GM06990 (cell line): ENCODE results near the gene MFSD2B.

Experiments
- DNase-seq: peaks from one replicate; pipeline ENCODE4 v3.0.0-alpha.2; 2011; ENCODE audit not compliant: insufficient read length; ENCODE audit errors: extremely low read depth
- H3K27me3 ChIP-seq: replicated peaks from 2 replicates; pipeline ENCODE4 v1.6.0; 2011; ENCODE audit warnings: low read length; ENCODE audit not compliant: control insufficient read depth, insufficient read depth
- H3K36me3 ChIP-seq: 2 replicates; pipeline ENCODE4 v1.5.1; 2011; ENCODE audit warnings: low read length; ENCODE audit not compliant: control insufficient read depth, insufficient read depth
- H3K4me3 ChIP-seq: replicated peaks from 2 replicates; pipeline ENCODE4 v1.5.1; 2011; ENCODE audit warnings: low read depth, mild to moderate bottlenecking, control low read depth, low read length
- TF ChIP-seq, protein P1 (sequence below): IDR thresholded peaks from 2 replicates; pipeline ENCODE4 v1.5.1; 2011; ENCODE audit warnings: low read length, control low read depth, mild to moderate bottlenecking, inconsistent platforms; ENCODE audit not compliant: insufficient read depth, poor library complexity, severe bottlenecking

MFSD2B gene

DNA sequence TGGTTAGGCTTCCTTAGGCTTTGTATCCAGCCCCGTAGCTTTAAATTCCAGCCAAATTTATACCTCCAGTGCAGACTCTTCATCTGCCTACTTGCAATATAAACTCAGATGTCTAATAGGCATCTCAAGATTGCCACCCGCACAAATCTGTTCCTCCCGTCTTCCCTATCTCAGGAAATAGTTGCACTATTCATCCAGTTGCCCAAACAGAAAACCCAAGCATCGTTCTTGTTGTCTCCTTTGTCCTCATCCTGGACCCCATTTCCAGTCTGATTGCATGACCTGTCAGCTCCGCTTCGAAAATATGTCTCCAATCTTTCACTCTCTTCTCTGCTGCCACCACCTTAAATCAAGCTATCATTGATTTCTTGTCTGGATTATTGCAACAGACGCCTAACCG is 41.9 kb downstream of the MFSD2B start:
- DNase-seq, result no peak
- H3K4me3 ChIP-seq, result no peak overlapping the region
- no peaks in the 10 kb centered on the region for H3K36me3 ChIP-seq
- H3K27me3 ChIP-seq, result no peaks in the 10 kb centered on the region
- TF ChIP-seq, protein P1, sequence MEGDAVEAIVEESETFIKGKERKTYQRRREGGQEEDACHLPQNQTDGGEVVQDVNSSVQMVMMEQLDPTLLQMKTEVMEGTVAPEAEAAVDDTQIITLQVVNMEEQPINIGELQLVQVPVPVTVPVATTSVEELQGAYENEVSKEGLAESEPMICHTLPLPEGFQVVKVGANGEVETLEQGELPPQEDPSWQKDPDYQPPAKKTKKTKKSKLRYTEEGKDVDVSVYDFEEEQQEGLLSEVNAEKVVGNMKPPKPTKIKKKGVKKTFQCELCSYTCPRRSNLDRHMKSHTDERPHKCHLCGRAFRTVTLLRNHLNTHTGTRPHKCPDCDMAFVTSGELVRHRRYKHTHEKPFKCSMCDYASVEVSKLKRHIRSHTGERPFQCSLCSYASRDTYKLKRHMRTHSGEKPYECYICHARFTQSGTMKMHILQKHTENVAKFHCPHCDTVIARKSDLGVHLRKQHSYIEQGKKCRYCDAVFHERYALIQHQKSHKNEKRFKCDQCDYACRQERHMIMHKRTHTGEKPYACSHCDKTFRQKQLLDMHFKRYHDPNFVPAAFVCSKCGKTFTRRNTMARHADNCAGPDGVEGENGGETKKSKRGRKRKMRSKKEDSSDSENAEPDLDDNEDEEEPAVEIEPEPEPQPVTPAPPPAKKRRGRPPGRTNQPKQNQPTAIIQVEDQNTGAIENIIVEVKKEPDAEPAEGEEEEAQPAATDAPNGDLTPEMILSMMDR, result no peak

DNA sequence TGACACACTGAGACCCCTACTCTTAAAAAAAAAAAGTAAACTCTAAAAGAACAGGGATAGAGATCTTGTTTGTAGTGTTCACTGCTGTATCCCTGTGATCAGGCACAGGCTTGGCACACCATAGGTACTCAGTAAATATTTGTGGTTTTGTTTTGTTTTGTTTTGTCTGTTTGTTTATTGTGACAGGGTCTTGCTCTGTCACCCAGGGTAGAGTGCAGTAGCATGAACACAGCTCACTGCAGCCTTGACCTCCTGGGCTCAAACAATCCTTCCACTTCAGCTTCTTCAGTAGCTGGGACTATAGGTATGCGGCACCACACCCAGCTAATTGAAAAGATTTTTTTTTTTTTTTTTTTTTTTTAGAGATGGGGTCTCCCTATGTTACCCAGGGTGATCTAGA is 43.1 kb downstream of the MFSD2B start:
- no peak for DNase-seq
- no peaks in the 10 kb centered on the region for H3K27me3 ChIP-seq
- no peaks in the 10 kb centered on the region for H3K36me3 ChIP-seq
- TF ChIP-seq, protein P1, result no peak
- H3K4me3 ChIP-seq, result no peak overlapping the region

DNA sequence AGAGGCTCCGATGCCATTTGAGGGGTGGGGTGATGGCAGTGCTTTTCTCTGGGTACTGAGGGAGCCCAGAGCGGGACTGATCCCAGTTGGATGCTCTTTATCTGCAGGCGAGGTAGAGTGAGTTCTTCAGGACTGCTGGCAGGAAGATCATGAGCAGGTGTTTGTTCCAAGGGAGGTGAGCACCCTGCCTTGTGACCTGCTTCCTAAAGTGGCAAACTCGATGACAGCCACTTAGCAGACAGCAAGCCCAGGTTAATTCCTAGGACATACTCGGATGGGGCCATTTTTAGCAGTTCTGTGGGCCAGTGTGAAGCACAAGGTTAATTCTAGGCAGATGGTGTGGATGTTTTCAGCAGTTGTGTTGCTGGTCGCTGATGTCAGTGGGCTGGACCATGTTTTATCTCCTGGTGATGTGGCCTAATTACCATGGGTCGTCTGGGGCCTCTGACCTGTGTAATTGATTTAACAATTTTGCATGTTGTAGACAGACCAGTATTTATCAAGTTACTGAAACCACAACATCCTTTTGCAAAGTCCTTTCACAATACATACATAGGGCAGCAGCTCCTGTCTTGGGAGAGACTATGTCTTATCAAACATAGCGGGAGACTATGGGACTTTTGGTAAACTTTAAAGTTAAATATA is 44.6 kb downstream of the MFSD2B start:
- H3K36me3 ChIP-seq, result no peaks in the 10 kb centered on the region
- no peaks in the 10 kb centered on the region for H3K27me3 ChIP-seq
- TF ChIP-seq, protein P1, result no peak
- DNase-seq, result no peak
- no peak overlapping the region for H3K4me3 ChIP-seq

DNA sequence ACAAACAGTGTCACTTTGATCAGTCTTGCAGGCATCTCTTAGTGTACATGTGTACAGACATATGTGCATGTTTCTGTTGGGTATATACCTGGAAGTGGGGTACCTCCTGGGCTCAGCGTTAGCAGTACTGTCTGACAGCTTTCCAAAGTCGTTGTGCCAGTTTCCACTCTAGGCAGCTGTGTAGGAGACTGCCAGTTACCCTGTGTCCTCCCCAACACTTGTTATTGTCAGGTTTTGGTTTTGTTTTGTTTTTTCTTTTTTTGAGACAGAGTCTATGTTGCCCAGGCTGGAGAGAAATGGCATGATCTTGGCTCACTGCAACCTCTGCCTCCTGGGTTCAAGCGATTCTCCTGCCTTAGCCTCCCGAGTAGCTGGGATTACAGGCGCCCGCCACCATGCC is 45.9 kb downstream of the MFSD2B start:
- no peaks in the 10 kb centered on the region for H3K27me3 ChIP-seq

DNA sequence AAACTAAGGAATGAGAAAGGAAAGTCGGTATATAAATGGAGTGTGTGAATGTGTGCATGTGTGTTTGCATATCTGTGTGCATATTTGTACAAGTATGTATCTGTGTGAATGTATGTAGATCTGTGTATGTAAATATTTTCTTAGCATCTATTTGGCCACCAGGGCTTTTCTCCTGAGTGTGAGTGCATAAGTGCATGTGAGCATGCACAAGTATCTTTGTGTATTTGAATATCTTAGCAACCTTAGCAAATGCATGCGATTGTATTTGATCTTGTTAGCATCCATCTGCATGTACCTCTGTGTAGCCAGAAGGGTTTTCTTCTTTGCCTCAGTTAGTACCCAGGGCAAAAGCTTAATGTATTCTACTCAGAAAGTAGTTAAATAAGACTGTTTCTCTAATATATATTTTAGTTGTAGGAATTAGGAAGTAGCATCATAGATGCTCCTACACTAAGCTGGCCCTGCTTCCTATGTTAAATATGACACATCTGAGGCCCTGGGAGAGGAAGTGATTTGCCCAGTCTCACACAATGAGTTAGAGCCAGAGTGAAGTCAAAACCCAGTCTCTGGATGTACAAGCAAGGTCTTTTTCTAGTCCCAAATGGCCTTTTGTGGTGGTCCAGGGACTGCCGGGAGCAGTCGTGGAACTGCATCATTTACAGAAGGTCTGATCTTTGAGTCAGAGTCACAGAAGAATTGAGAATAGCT is 48.8 kb downstream of the MFSD2B start:
- no peaks in the 10 kb centered on the region for H3K27me3 ChIP-seq
- H3K4me3 ChIP-seq, result no peak overlapping the region
- DNase-seq, result no peak
- TF ChIP-seq, protein P1, result no peak
- no peaks in the 10 kb centered on the region for H3K36me3 ChIP-seq

More for the DNA sequence above, 45.9 kb downstream of the MFSD2B start:
- TF ChIP-seq, protein P1, result no peak
- no peak for DNase-seq
- Histone ChIP-seq H3K4me3 (no peak overlapping the region), H3K36me3 (no peaks in the 10 kb centered on the region)
